ENCODE measurements around the gene FASTKD2. TPM values are rescaled to one million over a fixed set of nuclear protein-coding genes. Genes with fewer than 3 reads are reported as not detected.

Gene FASTKD2
- total and polyA plus RNA-seq, 8 donors: 21.8 to 41.9 (median 36.1) TPM

DNA sequence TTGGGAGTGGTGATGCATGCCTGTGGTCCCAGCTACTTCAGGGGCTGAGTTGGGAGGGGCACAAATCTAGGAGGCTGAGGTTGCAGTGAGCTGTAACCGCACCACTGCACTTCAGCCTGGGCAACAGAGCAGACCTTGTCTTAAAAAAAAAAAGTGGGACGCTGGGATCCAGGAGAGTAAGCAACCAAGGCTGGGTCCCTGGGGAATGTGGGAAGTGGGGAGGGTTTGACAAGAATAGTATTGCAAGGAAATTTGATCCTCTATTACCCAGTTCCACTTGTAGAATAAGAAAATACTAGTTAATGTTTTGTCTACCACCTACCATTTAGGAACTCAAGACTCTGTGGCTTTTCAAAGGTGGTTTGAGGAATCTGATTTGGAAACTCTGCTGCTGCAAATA is 26.1 kb upstream of the FASTKD2 start:
- no peaks in the 10 kb centered on the region for H3K27me3 ChIP-seq
- intact Hi-C loops (cut with DNase I): no loop called here
- no peaks in the 10 kb centered on the region for H3K9me3 ChIP-seq
- no peak overlapping the region for H3K27ac ChIP-seq
- H3K36me3 ChIP-seq: no peaks in the 10 kb centered on the region
- H3K4me3 ChIP-seq: no peak overlapping the region
- TF ChIP-seq, protein P1, sequence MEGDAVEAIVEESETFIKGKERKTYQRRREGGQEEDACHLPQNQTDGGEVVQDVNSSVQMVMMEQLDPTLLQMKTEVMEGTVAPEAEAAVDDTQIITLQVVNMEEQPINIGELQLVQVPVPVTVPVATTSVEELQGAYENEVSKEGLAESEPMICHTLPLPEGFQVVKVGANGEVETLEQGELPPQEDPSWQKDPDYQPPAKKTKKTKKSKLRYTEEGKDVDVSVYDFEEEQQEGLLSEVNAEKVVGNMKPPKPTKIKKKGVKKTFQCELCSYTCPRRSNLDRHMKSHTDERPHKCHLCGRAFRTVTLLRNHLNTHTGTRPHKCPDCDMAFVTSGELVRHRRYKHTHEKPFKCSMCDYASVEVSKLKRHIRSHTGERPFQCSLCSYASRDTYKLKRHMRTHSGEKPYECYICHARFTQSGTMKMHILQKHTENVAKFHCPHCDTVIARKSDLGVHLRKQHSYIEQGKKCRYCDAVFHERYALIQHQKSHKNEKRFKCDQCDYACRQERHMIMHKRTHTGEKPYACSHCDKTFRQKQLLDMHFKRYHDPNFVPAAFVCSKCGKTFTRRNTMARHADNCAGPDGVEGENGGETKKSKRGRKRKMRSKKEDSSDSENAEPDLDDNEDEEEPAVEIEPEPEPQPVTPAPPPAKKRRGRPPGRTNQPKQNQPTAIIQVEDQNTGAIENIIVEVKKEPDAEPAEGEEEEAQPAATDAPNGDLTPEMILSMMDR (IDR thresholded peaks at IDR 0.05): no peak
- ATAC-seq (no peak), DNase-seq (no peak)
- no peaks in the 10 kb centered on the region for H3K4me1 ChIP-seq

DNA sequence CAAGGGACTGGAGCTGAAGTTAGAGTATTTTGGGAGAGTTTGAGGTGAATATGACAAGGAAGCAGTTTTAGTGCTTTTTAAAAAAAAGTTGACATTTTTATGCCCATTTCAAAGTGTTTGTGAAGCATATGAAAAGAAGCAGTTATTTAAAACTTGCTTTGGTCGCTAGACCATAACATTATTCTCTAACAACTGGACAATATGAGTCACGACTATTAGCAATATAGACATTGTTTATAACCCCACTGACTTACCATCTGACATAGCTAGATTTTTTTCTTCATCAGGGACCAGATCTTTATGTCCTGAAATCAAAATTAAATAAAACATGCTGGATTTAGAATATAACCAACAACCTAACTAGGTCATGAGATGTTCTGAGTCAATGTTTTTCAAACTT is 24.6 kb upstream of the FASTKD2 start:
- no peaks in the 10 kb centered on the region for H3K9me3 ChIP-seq
- no peak overlapping the region for H3K27ac ChIP-seq
- TF ChIP-seq, protein P1 (IDR thresholded peaks at IDR 0.05): no peak
- intact Hi-C loops (cut with DNase I): no loop called here
- no peaks in the 10 kb centered on the region for H3K36me3 ChIP-seq
- no peaks in the 10 kb centered on the region for H3K27me3 ChIP-seq
- H3K4me1 ChIP-seq: no peaks in the 10 kb centered on the region
- ATAC-seq (no peak), DNase-seq (no peak)
- H3K4me3 ChIP-seq: no peak overlapping the region

DNA sequence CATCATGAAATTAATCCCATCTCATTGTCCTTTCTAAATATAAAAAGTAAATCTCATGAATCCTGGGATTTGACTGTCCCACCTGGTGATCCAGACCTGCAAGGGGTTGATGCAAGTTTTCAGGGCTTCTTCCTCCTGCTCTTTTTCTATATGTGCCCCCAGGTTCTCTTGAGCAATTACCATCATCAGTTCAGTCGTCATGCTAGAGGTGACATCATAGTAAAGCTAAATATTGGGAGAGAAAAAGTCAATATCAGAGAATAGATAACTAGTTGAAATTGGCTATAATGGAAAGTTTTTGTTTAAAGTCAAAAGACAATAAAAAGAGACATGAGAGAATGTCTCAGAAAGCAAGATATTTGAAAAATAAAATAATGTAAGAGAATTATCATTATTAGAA is 8.6 kb upstream of the FASTKD2 start:
- intact Hi-C loops (cut with DNase I): no loop called here
- Histone ChIP-seq H3K27ac (no peak overlapping the region), H3K27me3 (no peaks in the 10 kb centered on the region), H3K4me3 (no peak overlapping the region), H3K4me1 (no peaks in the 10 kb centered on the region), H3K9me3 (no peaks in the 10 kb centered on the region), H3K36me3 (no peaks in the 10 kb centered on the region)
- TF ChIP-seq, protein P1 (IDR thresholded peaks at IDR 0.05): no peak
- ATAC-seq (no peak), DNase-seq (no peak)

DNA sequence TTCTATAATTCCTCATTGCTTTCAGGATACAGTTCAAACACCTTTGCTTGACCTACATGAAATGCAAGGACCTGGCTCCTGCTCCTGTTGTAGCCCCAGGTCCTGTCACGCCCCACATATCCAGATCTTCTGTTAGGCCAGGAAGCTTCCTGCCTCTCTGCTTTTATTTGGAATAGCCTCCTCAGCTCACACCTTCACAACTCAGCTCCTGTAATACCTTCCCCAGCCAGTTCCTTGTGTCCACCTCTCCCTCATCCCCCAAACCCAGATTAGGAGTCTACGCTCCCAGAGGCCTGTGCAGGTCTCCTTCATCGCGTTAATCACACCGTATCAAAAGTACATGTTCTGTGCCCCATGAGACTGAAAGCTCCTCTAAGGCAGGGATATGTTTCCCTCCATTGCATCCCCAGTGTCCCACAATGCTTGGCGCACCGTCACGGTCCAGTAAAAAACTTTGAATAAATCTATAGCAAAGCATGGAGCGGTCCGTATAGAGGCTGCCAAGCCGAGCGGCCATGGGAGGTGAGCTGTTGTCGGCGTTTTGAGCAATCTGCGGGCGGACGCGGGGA is 649 bp upstream of the FASTKD2 start:
- Histone ChIP-seq H3K27me3 (no peaks in the 10 kb centered on the region), H3K4me1 (peaks cover 13 to 30% of the 10 kb centered on the region in 2 donors), H3K27ac (peak overlapping the region; percentile 84 to 86), H3K36me3 (peaks cover 0 to 16% of the 10 kb centered on the region in 2 donors), H3K9me3 (no peaks in the 10 kb centered on the region), H3K4me3 (peak overlapping the region; percentile 70 to 80)
- no peak for DNase-seq
- intact Hi-C loops (cut with DNase I): no loop called here
- TF ChIP-seq, protein P1 (IDR thresholded peaks at IDR 0.05): no peak
- no peak for ATAC-seq

DNA sequence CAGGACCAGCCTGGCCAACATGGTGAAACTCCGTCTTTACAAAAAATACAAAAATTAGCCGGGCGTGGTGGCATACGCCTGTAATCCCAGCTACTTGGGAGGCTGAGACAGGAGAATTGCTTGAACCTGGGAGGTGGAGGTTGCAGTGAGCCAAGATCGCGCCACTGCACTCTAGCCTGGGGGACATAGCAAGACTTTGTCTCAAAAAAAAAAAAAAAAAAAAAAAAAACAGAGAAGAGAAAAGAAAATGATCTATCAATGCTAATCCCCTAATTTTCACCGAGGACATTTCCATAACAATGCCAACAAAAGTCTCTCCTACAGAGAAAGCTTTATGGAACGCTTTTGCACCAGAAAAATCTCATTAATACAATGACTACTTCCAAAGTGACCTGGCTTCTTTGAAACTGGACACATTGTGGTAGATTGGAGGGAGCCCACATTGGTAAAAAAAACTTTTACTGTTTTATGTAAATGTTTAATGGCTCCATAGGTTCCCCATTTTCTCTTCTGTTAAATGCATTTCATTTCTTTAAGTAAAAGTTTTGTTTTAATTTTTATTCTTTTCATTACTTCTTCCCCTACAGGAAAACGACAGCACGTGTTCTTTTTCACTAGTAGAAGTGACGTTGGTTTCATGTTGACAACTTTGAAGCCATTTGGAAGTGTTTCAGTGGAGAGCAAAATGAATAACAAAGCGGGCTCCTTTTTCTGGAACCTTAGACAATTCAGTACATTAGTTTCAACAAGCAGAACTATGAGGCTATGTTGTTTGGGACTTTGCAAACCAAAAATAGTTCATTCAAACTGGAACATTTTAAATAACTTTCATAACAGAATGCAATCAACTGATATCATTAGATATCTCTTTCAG is 888 bp downstream of the FASTKD2 start:
- intact Hi-C loops (cut with DNase I): no loop called here
- TF ChIP-seq, protein P1 (IDR thresholded peaks at IDR 0.05): no peak
- peak overlapping the region; percentile 84 to 86 for H3K27ac ChIP-seq
- H3K36me3 ChIP-seq: peaks cover 0 to 29% of the 10 kb centered on the region in 2 donors
- no peak for DNase-seq
- no peaks in the 10 kb centered on the region for H3K9me3 ChIP-seq
- no peaks in the 10 kb centered on the region for H3K27me3 ChIP-seq
- H3K4me1 ChIP-seq: peaks cover 13 to 30% of the 10 kb centered on the region in 2 donors
- peak overlapping the region; percentile 70 to 80 for H3K4me3 ChIP-seq
- ATAC-seq: no peak
